Mesodermal cell (in vitro differentiated cells): ENCODE data around the gene LINGO4.

Experiments used
- H3K27ac ChIP-seq: 2 replicates; pipeline ENCODE4 v1.7.0; 2013; ENCODE audit warnings: mild to moderate bottlenecking, low read depth, low read length, moderate library complexity; ENCODE audit not compliant: severe bottlenecking
- H3K36me3 ChIP-seq: 2 replicates; pipeline ENCODE4 v1.7.1; 2013; ENCODE audit warnings: mild to moderate bottlenecking, low read length, moderate library complexity; ENCODE audit not compliant: control insufficient read depth, insufficient read depth
- H3K4me1 ChIP-seq: one replicate; pipeline ENCODE4 v1.7.1; 2013; ENCODE audit warnings: mild to moderate bottlenecking, low read length; ENCODE audit not compliant: insufficient read depth, control insufficient read depth, poor library complexity, severe bottlenecking
- H3K4me3 ChIP-seq: 2 replicates; pipeline ENCODE4 v1.7.0; 2013; ENCODE audit warnings: low read length, control low read depth, mild to moderate bottlenecking; ENCODE audit not compliant: insufficient read depth, poor library complexity, severe bottlenecking; ENCODE audit errors: extremely low read depth
- H3K9me3 ChIP-seq: 2 replicates; pipeline ENCODE4 v1.7.1; 2013; ENCODE audit warnings: mild to moderate bottlenecking, low read length, moderate library complexity; ENCODE audit not compliant: control insufficient read depth
- WGBS, 2 experiments: methylation state at CpG; one replicate each; pipeline ENCODE4 v1.1.5; 2013; ENCODE audit warnings: missing lambda C conversion rate in 2 of 2; ENCODE audit not compliant: insufficient coverage in 2 of 2; 5-methylcytosine and 5-hydroxymethylcytosine counted together

The LINGO4 gene

DNA sequence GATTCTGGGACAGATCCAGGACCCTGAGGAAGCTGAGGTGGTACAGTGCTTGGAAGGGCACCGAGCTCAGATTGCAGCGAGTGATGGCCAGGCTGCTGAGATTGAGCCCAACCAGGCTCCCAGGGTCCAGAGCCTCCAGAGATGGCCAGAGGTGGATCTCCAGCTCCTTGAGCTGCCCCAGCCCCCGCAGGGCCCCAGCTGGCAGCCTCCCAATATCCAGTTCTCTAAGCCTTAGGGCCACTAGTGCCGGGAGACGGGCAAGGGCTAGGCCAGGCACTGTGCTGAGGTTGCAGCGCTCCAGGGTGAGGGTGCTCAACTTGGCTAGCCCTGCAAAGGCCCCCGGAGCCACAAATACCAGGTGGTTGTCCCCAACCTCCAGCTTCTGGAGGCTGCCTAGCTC, 3.4 kb downstream of the LINGO4 start:
- Histone ChIP-seq H3K4me1 (peaks cover 9% of the 10 kb centered on the region), H3K27ac (no peak overlapping the region)
- WGBS, 2 experiments, result 96 to 98% methylated on average over 6 to 7 of the region's 7 CpGs

DNA sequence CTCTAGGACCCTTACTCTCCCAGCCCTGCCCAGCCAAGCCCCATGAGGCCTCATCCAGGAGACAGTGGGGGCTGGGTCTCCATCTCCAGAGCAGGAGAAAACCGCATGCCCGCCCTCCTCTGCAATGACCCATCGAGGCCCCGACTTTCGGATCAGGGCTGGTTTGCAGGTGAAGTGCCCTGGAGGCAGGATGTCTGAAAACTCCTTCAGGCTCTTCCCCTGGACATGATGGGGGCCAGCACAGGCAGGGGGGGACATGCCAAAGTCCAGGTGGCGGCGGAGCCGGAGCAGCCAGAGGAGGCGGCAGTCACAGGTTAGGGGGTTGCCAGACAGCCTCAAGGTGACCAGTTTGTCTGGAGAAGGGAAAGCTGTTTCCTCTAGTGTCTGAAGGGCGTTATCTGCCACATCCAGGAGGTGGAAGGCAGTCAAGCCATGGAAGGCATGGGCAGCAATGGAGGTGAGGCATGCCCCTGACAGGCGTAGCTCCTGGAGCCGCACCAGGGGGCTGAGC, 3.9 kb downstream of the LINGO4 start:
- Histone ChIP-seq H3K9me3 (no peaks in the 10 kb centered on the region), H3K4me1 (peaks cover 9% of the 10 kb centered on the region), H3K27ac (no peak overlapping the region), H3K36me3 (no peaks in the 10 kb centered on the region), H3K4me3 (no peak overlapping the region)
- WGBS, 2 experiments, result 98 to 99% methylated on average over 10 to 12 of the region's 12 CpGs

More for the DNA sequence above, 3.4 kb downstream of the LINGO4 start:
- Histone ChIP-seq H3K36me3 (no peaks in the 10 kb centered on the region), H3K9me3 (no peaks in the 10 kb centered on the region), H3K4me3 (no peak overlapping the region)

DNA sequence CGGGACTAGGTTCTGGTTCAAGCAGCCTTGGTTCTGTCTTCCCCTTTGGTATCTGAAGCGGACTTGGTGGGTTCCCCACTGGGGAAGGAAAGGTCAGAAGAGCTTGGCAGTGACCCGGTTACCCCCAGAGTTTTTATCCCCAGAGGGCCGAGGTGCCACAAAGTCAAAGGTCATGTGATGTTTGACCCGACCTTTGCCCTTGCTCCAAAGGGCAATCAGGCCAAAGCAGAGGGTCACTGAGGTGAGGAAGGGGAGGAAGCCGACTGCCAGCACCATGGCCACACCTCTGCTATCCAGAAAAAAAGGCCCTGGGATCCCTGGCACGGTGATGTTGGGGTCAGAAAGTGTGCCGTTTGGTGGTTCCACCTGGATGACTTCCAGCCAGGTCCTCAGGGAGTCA, 4.4 kb downstream of the LINGO4 start:
- Histone ChIP-seq H3K4me1 (peaks cover 9% of the 10 kb centered on the region), H3K9me3 (no peaks in the 10 kb centered on the region)
- WGBS, 2 experiments, result 89 to 93% methylated on average over 5 to 7 of the region's 8 CpGs

DNA sequence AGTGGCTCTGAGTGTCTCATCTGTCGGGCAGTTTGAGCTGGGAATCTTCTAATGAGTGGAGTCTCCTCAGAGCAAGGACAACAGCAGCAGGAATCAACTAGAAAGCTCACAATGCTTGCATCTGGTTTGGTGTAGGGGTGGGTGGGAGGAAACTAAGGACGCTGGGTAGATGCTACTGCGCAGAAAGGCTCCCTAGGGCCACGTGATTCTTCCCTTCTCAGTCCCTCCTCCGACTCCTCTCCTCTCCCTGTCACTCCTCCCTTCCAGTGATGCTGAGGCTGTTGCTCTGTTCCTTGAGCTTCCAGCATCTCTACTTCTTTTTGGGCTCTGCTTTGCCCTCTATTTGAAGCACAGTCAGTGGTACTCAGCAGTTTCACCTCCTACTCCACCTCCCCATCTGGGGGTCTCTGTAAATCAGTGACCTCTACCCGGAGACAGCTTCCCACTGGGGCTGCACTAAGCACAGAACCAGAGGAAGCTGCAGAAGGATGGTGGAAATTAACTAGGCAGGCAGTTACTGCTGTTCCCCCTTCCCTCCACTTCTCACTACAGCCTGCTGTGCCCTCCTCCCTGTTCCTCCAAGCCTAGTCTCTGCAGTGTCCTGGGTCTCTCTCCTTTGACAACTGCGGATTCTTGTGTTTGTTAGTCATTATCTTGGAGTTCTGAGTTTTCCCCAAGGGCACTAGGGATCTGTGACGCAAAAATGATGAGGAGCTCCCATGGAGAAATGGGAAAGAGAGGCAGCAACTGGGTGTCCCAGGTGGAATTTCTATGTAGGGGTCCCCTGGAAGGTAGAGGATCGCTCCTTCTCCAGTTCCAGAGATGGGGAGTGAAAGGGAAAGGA, 5.8 kb downstream of the LINGO4 start:
- H3K27ac ChIP-seq, result no peak overlapping the region
- H3K9me3 ChIP-seq, result no peaks in the 10 kb centered on the region
- 49 to 66% methylated on average over 6 to 8 of the region's 9 CpGs for WGBS, 2 experiments
- peaks cover 9% of the 10 kb centered on the region for H3K4me1 ChIP-seq
- no peak overlapping the region for H3K4me3 ChIP-seq
- no peaks in the 10 kb centered on the region for H3K36me3 ChIP-seq

More for the DNA sequence above, 4.4 kb downstream of the LINGO4 start:
- Histone ChIP-seq H3K27ac (no peak overlapping the region), H3K36me3 (no peaks in the 10 kb centered on the region), H3K4me3 (no peak overlapping the region)

DNA sequence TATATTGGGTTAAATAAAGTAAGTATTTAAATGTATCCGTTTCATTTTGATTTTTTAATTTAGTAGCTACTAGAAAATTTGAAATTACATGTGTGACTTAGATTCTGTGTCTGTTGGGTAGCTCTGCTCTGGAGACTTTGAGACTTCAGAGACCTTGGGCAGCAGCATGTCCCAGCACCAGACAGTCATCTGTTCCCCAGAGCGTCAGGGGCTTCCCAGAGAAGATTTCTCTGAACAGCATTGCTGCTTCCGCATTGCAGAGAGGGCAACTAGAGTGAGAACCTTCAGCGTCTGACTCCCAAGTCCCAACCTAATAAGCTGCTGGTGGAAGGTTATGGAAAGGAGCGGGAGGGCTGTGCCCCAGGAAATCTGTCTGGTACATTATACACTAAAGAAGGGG, 6.6 kb downstream of the LINGO4 start:
- Histone ChIP-seq H3K4me3 (no peak overlapping the region), H3K27ac (no peak overlapping the region), H3K9me3 (no peaks in the 10 kb centered on the region), H3K4me1 (peaks cover 9% of the 10 kb centered on the region), H3K36me3 (no peaks in the 10 kb centered on the region)
- WGBS, 2 experiments, result 83 to 100% methylated on average over 2 of the region's 5 CpGs

DNA sequence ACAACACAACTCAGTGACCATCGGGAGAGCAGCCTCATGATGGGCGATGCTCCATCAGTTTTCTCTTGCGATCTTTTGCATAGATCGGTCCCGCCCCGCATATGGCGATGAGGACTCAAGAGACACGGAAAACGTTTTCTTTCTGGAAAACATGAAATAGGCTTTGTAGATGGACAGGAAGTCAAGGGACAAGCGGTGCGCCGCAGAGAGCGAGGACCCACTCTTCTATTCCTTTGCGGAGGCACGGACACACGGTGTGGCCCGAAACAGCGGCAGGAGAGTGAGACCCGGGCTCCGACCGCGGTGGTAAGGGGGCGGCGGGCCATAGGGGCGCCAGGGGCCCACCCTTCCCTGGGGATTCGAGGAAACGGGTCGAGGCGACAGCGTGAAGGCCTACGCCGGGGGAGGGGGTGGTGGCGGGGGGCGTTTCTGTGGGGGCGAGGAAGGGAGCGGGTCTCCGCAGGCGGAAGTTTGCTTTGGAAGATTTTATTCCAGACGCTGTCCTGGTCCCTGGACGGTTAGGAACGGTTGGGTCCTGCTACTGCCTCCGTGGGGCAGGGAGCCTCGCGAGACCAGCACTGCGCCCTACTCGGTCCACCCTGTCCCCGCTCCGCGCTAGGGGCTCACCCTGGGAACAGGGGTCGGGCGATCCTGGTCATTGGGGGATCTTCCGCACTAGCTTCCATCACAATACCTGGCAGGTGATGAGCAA, 14.1 kb downstream of the LINGO4 start:
- Histone ChIP-seq H3K9me3 (no peaks in the 10 kb centered on the region), H3K36me3 (no peaks in the 10 kb centered on the region), H3K4me1 (no peaks in the 10 kb centered on the region), H3K27ac (peak overlapping the region; percentile 73), H3K4me3 (peak overlapping the region; percentile 77)
- 0 to 2% methylated on average over 23 to 28 of the region's 52 CpGs for WGBS, 2 experiments

DNA sequence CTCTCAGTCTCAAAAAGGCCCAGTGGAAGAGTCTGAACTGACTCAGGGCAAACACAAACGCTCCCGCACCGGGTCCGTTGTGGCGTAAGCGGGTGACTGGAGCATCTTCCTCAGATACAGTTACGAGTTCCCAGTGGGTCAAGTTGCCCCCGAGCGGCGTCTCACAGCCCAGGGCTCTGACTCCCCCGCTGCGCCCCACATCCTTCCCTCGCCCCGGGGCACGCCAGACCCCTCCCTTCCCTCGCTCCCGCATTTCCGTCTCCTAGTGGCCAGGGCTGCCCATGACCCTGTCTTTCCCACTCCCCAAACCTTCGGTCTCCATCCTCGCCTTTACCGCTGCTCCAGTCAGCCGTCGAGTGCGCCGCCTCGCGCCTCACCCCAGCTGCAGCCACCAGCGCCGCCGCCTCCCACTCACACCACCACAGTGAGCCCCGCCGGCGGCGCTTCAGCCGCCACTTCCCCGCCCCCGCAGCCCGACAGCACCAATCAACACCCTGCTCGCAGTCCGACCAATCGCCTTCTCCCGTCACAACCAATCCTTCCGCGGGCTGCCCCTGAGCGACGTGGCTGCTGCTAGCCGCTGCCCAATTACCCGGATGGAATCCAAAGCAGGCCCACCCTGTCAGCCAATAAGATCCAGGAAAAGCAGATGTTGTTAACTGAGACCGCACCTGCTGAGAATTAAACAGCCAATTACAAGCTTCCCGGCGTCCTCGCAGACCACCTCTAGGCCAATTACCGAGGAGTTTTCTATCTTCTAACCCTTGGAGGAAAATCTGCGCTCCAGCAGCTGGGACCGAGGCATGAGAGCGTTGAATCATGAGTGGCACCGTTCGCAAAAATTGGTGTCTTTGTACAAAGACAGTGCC, 14.9 kb downstream of the LINGO4 start, which contains the start of gene TDRKH:
Gene TDRKH, minus strand, starts transcription at position 430 of the 869 bp plus-strand sequence. CDS start 7,478 bp downstream, outside the sequence.
- Histone ChIP-seq H3K27ac (peak within 1 kb of the TSS; percentile 73), H3K4me3 (peak within 1 kb of the TSS; percentile 77)
- 0% methylated on average over 40 to 55 of the region's 58 CpGs for WGBS, 2 experiments

DNA sequence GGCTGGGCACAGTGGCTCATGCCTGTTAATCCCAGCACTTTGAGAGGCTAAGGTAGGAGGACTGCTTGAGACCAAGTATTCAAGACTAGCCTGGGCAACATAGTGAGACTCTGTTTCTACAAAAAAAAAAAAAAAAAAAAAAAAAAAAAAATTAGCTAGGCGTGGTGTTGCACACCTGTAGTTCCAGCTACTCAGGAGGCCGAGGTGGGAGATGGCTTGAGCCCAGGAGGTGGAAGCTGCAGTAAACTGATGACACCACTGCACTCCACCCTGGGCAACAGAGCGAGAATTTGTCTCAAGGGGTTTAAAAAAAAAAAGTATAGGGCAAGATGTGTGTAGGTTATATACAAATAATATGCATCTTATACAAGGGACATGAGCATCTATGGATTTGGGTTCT, 17.5 kb downstream of the LINGO4 start:
- Histone ChIP-seq H3K4me1 (no peaks in the 10 kb centered on the region), H3K9me3 (no peaks in the 10 kb centered on the region), H3K27ac (no peak overlapping the region), H3K4me3 (no peak overlapping the region), H3K36me3 (no peaks in the 10 kb centered on the region)
- 80 to 93% methylated on average over 1 to 2 of the region's 3 CpGs for WGBS, 2 experiments

More for the DNA sequence above, 14.9 kb downstream of the LINGO4 start, which contains the start of gene TDRKH:
- no peaks in the 10 kb centered on the region for H3K4me1 ChIP-seq
- H3K9me3 ChIP-seq, result no peaks in the 10 kb centered on the region
- no peaks in the 10 kb centered on the region for H3K36me3 ChIP-seq

DNA sequence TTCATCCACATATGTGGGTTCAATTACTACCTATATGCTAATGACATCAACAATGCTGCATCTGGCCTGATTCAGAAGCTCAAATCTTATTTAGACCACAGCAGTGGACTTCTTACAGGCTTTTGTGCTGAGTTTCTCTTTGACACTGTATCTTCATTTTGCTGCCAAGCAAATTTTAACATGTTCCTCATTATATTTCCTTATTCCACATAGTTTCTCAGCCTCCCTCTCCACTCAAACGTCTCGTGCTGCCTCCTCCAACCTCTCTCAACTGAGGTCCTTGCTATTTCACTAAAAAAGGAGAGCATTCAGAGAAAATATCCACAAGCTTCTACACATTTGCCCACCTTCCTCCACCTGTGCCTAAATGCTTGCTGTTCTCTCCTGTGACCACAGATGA, 21.4 kb downstream of the LINGO4 start:
- peaks cover 10% of the 10 kb centered on the region for H3K36me3 ChIP-seq
- H3K27ac ChIP-seq, result no peak overlapping the region
- no peaks in the 10 kb centered on the region for H3K9me3 ChIP-seq
- no peaks in the 10 kb centered on the region for H3K4me1 ChIP-seq
- WGBS, 2 experiments, result 76 to 80% methylated on average over 2 of the region's 2 CpGs
- no peak overlapping the region for H3K4me3 ChIP-seq

DNA sequence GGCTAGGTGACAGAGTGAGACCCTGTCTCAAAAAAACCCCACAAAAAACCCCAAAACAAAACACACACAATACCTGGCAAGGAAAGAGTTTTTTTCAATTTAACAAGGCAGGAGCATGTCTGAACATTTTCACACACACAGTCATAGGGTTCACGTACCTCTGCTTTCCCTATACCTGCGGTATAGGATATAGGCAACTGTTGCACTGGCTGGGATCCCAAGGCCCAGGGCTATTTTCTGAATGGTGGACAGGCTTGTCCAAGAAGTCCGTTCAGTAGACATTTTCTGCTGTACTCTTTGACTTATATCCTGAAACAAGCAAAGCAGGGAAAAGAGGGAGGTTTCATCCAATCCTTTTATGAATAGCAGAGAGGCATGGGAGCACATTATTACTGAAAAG, 22.5 kb downstream of the LINGO4 start:
- no peak overlapping the region for H3K4me3 ChIP-seq
- 90 to 91% methylated on average over 2 to 3 of the region's 3 CpGs for WGBS, 2 experiments

More for the DNA sequence above, 22.5 kb downstream of the LINGO4 start:
- peaks cover 16% of the 10 kb centered on the region for H3K36me3 ChIP-seq
- H3K9me3 ChIP-seq, result no peaks in the 10 kb centered on the region
- no peaks in the 10 kb centered on the region for H3K4me1 ChIP-seq
- H3K27ac ChIP-seq, result no peak overlapping the region
